Occipital lobe (tissue), 2 donors: ENCODE measurements around the gene FNDC11. TPM values are rescaled to one million over a fixed set of nuclear protein-coding genes. Genes with fewer than 3 reads are reported as not detected.

Experiments
- DNase-seq: peaks from one replicate; lab custom pipeline; 2025; lab: John Stamatoyannopoulos, UW
- total RNA-seq: library from RNA; depleted of rRNA; stranded (reverse); fragments of >200 nt; gene quantifications from one replicate; pipeline ENCODE4 v1.2.3, GENCODE V29; 2014

FNDC11 gene
- total RNA-seq, 1 donor from 2014 or later, result 4.1 TPM

GRCh38 chr20:63579017-63579694 lies 25.2 kb downstream of the FNDC11 start:
- DNase-seq, result no peak

- DNase-seq, result no peak
Measured at GRCh38 chr20:63580796-63581461, 27.0 kb downstream of the FNDC11 start.

- no peak for DNase-seq
Measured at GRCh38 chr20:63582382-63583063, 28.6 kb downstream of the FNDC11 start.

GRCh38 chr20:63585616-63586565 lies 31.9 kb downstream of the FNDC11 start:
- DNase-seq, result no peak

- no peak for DNase-seq
Measured at GRCh38 chr20:63586797-63587196, 32.8 kb downstream of the FNDC11 start.

- DNase-seq, result no peak
Measured at GRCh38 chr20:63587256-63587655, 33.3 kb downstream of the FNDC11 start.

GRCh38 chr20:63587776-63588591 lies 34.0 kb downstream of the FNDC11 start:
- DNase-seq, result no peak

- DNase-seq, result no peak
Measured at GRCh38 chr20:63588641-63589041, 34.7 kb downstream of the FNDC11 start.

- no peak for DNase-seq
Measured at GRCh38 chr20:63589261-63590217, 35.6 kb downstream of the FNDC11 start.

GRCh38 chr20:63590218-63591146 lies 36.5 kb downstream of the FNDC11 start:
- DNase-seq, result no peak

GRCh38 chr20:63591147-63591533 lies 37.2 kb downstream of the FNDC11 start:
- DNase-seq, result no peak

- DNase-seq, result no peak
Measured at GRCh38 chr20:63591786-63592355, 37.9 kb downstream of the FNDC11 start.

- DNase-seq, result no peak
Measured at GRCh38 chr20:63592661-63593060, 38.7 kb downstream of the FNDC11 start.

GRCh38 chr20:63594043-63594561 lies 40.1 kb downstream of the FNDC11 start:
- no peak for DNase-seq

- no peak for DNase-seq
Measured at GRCh38 chr20:63595416-63596127, 41.6 kb downstream of the FNDC11 start.

GRCh38 chr20:63596423-63596822 lies 42.5 kb downstream of the FNDC11 start:
- DNase-seq, result no peak
